ENCODE results near the gene CHMP6. TPM values are rescaled to one million over a fixed set of nuclear protein-coding genes. Genes with fewer than 3 reads are reported as not detected.

CHMP6 gene
- total RNA-seq, 2 experiments from 2014 or later, result 13.9 to 16.7 TPM

- DNase-seq (no peak), ATAC-seq (no peak)
- ChIA-PET POLR2A (interaction anchor here (0.6 to 0.8 kb wide), 2 partner anchors 68 to 92 kb away, joined by 3 read pairs; no protein-coding TSS in a partner anchor), CTCF (interaction anchor here (1.1 to 4.8 kb wide), 2 partner anchors 11 to 77 kb away, joined by 5 to 55 read pairs; no protein-coding TSS in a partner anchor)
- Mint-ChIP-seq H3K36me3 (ENCODE audit: low read depth) (no peaks in the 10 kb centered on the region), H3K4me3 (no peak overlapping the region), H3K9me3 (peaks cover 4% of the 10 kb centered on the region), H3K27me3 (peaks cover 9% of the 10 kb centered on the region), H3K27ac (no peak overlapping the region), H3K4me1 (ENCODE audit: low read depth) (peaks cover 18% of the 10 kb centered on the region)
- intact Hi-C loops (cut with micrococcal nuclease), result loop anchor here (5.0 kb wide), 1 partner anchor 76 kb away; no protein-coding TSS in a partner anchor
- TF ChIP-seq, protein P1, sequence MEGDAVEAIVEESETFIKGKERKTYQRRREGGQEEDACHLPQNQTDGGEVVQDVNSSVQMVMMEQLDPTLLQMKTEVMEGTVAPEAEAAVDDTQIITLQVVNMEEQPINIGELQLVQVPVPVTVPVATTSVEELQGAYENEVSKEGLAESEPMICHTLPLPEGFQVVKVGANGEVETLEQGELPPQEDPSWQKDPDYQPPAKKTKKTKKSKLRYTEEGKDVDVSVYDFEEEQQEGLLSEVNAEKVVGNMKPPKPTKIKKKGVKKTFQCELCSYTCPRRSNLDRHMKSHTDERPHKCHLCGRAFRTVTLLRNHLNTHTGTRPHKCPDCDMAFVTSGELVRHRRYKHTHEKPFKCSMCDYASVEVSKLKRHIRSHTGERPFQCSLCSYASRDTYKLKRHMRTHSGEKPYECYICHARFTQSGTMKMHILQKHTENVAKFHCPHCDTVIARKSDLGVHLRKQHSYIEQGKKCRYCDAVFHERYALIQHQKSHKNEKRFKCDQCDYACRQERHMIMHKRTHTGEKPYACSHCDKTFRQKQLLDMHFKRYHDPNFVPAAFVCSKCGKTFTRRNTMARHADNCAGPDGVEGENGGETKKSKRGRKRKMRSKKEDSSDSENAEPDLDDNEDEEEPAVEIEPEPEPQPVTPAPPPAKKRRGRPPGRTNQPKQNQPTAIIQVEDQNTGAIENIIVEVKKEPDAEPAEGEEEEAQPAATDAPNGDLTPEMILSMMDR (IDR thresholded peaks at IDR 0.05), result no peak
Observed at GRCh38 chr17:81026266-81027036, 34.8 kb downstream of the CHMP6 start.

GRCh38 chr17:81027038-81027437 lies 35.4 kb downstream of the CHMP6 start:
- Mint-ChIP-seq H3K4me3 (no peak overlapping the region), H3K9me3 (peaks cover 4% of the 10 kb centered on the region), H3K36me3 (ENCODE audit: low read depth) (no peaks in the 10 kb centered on the region), H3K27me3 (peaks cover 9% of the 10 kb centered on the region), H3K27ac (no peak overlapping the region), H3K4me1 (ENCODE audit: low read depth) (peaks cover 17% of the 10 kb centered on the region)
- DNase-seq (no peak), ATAC-seq (no peak)
- intact Hi-C loops (cut with micrococcal nuclease), result loop anchor here (5.0 kb wide), 1 partner anchor 75 kb away; no protein-coding TSS in a partner anchor
- ChIA-PET POLR2A (interaction anchor here (0.8 kb wide), 1 partner anchor 92 kb away, joined by 3 read pairs; no protein-coding TSS in a partner anchor), CTCF (interaction anchor here (0.8 kb wide), 1 partner anchor 75 kb away, joined by 3 read pairs; no protein-coding TSS in a partner anchor)
- TF ChIP-seq, protein P1 (IDR thresholded peaks at IDR 0.05), result no peak

DNA sequence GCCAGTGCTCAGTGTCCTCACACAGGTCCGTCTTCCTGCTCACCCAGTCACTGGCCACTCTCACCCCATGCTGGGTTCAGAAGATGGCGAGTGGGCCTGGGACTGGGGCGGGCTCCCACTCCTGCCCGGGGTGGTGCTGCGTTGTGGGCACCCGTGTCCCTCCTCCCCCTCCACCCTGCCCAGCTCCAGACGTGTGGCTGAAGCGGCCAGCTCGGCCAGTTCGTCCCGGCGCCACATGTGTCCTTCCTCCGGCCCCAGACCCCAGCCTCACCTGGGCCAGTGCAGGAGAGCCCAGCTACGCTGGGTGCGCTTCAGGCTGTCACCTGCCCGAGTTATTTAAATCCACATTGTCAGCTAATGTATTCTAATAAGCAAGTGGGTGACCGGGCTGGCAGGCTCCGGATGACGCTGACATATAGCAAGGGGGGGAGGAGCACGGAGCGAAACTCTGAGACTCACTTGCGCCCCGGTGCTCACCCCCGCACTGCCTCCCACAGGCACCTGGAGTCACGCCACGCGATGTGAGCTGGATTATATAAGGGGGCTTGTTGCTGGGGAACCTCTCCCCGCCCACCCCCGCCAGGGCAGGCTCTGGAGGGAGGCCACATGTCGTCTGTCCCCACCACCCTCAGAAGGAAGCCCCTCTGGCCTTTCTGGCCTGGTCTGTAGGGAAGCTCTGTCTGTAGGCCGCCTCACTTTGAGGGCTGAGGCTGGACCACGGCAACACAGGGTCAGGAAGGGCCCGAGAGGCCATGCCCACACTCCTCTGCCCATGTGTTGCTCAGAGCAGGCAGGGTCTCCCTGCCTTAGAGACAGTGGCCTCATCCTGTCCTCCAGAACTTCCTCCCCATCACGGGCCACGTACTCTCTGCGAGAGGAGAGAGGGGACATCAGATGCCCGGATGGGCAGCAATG lies 36.2 kb downstream of the CHMP6 start:
- Mint-ChIP-seq H3K9me3 (peaks cover 4% of the 10 kb centered on the region), H3K36me3 (ENCODE audit: low read depth) (no peaks in the 10 kb centered on the region), H3K27ac (no peak overlapping the region), H3K27me3 (peaks cover 9% of the 10 kb centered on the region), H3K4me3 (no peak overlapping the region), H3K4me1 (ENCODE audit: low read depth) (peaks cover 13% of the 10 kb centered on the region)
- ChIA-PET CTCF (interaction anchor here (0.8 to 1.3 kb wide), 2 partner anchors 74 to 75 kb away, joined by 3 to 5 read pairs; no protein-coding TSS in a partner anchor), POLR2A (interaction anchor here (0.8 to 1.6 kb wide), 2 partner anchors 78 to 91 kb away, joined by 3 to 4 read pairs; no protein-coding TSS in a partner anchor)
- intact Hi-C loops (cut with micrococcal nuclease), result loop anchor here (5.0 kb wide), 1 partner anchor 74 kb away; no protein-coding TSS in a partner anchor
- ATAC-seq, result peak; percentile 53
- TF ChIP-seq, protein P1 (IDR thresholded peaks at IDR 0.05), result no peak
- peak; percentile 67 for DNase-seq

GRCh38 chr17:81028506-81028858 lies 36.8 kb downstream of the CHMP6 start:
- Mint-ChIP-seq H3K9me3 (peaks cover 4% of the 10 kb centered on the region), H3K4me1 (ENCODE audit: low read depth) (peaks cover 12% of the 10 kb centered on the region), H3K36me3 (ENCODE audit: low read depth) (no peaks in the 10 kb centered on the region), H3K27me3 (peaks cover 12% of the 10 kb centered on the region), H3K27ac (no peak overlapping the region), H3K4me3 (no peak overlapping the region)
- DNase-seq (no peak), ATAC-seq (no peak)
- TF ChIP-seq, protein P1 (IDR thresholded peaks at IDR 0.05), result no peak
- ChIA-PET POLR2A (interaction anchor here (1.6 kb wide), 1 partner anchor 77 kb away, joined by 4 read pairs; no protein-coding TSS in a partner anchor), CTCF (interaction anchor here (1.3 kb wide), 1 partner anchor 74 kb away, joined by 5 read pairs; no protein-coding TSS in a partner anchor)
- intact Hi-C loops (cut with micrococcal nuclease), result loop anchor here (5.0 kb wide), 1 partner anchor 74 kb away; no protein-coding TSS in a partner anchor

Data from activated CD8-positive, alpha-beta T cell treated with anti-CD3 and anti-CD28 coated beads for 36 hours (primary cell).